GM15510 (cell line): ENCODE data around the gene ELOVL6.

ENCODE experiments used
- POLR2A ChIP-seq: IDR thresholded peaks from 3 replicates; pipeline ENCODE4 v1.6.1; 2011; ENCODE audit warnings: borderline replicate concordance; ENCODE audit not compliant: insufficient read length; ENCODE audit errors: extremely low read depth

The ELOVL6 gene

DNA sequence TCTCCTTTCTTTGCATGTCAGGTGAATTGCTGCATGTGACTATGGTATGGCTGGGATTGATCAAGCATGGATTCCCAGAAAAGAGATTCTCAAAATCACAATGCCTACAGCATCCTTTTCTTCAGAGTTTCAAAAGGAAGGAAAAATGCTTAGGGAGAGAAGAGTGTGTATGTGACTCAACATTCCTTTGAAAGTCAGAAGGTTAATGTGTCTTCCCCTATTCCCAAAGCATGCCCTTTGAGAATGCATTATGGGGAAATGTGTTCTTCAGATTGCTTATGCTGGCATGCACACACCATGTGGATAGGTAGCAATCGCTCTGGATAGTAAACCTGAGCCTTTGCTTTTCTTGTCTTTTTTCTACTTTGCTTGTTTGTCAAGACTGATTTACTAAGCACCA, 78.5 kb downstream of the ELOVL6 start:
- no peak for TF ChIP-seq POLR2A

DNA sequence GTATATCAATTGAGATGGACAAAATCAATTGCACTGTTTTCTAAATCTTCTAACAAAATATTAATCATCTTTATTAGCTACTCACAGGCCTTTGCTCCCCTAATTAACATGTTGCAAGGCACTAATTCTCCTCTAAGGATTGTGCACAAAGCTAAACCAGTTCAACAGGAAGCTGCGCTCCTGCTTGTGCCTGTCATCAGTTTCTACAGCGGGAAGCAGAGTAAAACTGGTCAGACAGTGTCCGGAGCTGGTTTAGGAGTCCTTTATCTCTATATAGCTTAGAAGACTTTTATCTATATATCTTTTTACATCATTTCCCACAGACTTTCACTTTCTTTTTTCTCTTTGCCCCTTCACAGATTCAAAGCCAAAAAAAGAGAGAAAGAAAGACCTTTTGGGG, 79.1 kb downstream of the ELOVL6 start:
- TF ChIP-seq POLR2A, result no peak

DNA sequence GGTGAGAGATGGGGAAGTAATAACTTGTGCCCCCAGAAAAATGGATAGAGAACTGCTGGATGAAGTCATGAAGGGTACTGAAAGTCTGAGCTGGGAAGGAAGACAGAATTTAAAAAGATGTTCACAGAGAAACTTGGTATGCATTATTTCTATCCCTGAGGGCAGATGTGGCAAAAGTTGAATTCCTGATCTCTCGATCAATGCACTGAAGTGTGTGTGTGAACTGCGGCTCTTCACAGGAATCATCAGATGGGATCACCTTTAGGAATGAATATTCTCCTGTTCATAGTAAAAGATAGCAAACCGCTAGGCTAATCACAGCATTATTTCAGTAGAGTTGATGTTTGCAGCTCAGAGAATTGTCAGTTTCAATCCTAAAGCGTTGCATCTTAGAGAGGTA, 86.4 kb downstream of the ELOVL6 start:
- no peak for TF ChIP-seq POLR2A

DNA sequence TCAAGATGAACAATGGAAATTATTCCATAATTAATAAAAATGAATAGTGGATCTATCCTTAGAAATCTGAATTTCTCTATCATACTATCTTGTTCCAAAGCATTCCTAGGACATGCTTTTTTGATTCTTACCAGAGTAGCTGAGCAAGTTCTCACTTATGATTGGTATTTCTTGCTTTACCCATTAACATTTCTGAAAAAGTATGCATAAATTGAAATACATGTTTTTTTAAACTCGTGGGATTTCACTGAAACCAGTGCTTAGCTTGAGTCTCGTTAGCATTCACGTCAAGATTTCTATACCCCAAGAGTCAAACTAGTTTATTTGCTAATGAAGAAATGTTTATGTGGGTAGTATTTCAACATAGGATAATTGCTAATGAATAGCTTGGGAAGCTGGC, 89.0 kb downstream of the ELOVL6 start:
- no peak for TF ChIP-seq POLR2A

DNA sequence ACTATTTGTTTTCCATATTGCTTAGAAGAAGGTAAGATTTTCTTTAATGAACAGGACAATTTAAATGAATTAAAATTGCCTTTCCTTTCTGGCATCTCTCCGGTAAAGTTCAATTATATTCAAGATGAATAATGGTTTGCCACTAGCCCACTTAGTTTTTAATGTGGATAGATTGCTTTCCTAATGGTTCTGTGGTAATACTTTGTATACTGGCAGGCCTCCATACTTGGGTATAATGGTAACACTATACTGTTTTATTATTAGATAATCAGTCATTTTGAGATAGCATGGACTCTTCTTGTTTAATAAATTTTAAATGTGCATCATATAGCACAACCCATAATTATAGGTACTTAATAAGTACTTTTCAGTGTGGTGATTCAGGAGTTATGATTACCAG, 89.5 kb downstream of the ELOVL6 start:
- TF ChIP-seq POLR2A, result no peak

DNA sequence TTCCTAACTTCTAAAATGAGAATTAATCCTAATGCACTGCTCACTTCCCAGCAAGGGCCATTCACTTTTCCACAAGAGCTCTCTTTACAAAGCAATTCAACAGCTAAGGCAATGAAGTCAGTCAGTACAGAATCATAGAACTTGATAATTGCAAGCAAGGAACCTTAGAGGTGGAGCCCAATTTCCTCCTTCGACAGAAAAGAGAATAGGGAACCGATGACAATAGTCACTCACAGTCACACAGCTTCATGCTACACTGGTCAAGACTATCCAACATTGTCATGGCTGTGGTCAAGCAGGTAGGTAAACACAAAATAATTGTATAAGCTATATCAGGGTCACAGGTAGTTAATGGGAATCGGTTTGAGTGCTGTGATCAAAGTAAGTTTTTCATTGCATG, 90.0 kb downstream of the ELOVL6 start:
- no peak for TF ChIP-seq POLR2A

DNA sequence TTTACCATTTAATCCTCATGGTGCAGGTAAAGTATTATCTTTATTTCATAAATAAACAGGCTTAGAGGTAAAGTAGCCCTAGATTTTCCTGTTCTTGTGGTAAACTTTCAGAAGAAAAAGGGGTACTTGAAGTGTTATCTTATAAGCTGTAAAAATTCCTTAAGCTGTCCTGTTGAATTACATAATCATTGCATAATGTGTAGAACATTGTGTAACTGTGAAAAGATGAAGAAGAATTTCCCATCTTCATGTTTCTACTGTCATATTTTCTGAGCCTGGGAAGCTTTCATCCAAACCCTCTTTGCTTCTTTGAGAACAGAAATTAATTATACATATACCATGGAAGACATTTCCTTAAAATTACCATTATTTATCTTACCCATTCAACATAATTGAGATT, 90.5 kb downstream of the ELOVL6 start:
- TF ChIP-seq POLR2A, result no peak

DNA sequence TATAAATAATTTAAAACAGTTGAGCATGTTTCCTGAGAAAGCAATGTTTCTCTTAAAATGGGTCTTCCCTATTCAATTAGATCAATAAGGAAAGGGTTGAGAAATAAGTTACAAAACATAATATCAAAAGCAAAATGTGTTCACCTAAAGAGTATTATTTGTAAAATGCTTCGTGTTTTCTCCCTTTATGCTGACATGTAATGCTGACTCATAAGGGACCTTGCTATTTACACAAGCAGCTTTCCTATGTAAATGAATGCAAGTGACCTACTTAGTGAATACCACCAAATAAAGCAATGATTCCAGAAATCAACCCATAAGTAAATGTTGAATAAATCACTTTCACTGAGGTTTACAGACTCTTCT, 91.5 kb downstream of the ELOVL6 start:
- TF ChIP-seq POLR2A, result no peak

DNA sequence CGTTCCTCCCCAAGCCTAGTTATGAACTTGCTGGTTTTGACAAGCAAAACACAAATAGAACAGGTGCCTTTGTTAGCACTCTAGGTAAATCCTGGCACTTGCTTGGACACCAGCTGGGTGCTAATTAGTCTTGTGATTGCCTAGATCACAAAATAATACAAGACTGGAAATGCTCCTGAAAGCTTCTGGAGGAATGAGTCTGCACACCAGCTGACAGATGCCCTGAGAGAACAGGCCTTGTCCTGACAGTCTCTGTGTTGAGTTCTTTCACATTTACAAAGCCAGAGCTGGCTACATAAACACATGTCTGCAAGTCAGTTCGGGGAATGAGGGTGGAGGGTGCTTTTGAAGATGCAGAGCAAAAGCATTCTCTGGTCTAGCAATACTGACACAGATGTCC, 93.8 kb downstream of the ELOVL6 start:
- TF ChIP-seq POLR2A, result no peak

DNA sequence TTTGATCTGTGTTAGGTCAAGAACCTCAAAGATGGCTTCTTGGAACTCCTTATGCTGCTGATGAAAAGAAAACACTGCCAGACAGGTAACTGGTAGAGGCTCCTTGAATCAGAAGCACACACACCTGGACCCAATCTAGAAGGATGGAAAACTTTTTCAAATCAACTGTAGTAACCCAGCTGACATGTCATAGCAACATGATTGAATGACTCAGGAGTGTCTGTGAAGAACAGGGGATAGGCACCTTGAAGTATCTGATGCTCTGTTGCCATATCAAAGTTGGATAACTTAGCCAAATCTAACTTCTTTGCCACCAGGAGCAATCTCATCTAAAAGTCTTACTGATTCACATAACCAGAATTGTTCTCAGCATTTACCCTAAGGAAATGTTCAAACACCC, 98.8 kb downstream of the ELOVL6 start:
- no peak for TF ChIP-seq POLR2A

DNA sequence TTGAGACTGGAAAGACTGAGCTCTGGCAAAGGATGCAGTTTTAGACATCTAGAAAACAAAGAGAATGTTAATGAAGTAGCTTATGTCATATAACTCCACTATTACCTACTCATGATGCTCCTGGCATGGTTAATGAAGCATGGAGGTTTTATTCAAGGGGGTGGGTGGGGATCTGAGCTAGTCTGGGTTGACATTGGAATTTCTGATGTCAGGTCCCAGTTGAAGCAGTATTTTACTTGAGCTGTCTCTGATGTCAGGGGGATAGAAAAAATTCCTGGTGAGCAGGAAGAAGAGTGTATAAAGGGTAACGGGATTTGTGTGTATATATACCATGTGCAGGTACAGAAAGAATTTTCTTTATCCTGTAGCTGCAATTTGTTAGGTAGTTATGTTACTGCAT, 102.0 kb downstream of the ELOVL6 start:
- no peak for TF ChIP-seq POLR2A

DNA sequence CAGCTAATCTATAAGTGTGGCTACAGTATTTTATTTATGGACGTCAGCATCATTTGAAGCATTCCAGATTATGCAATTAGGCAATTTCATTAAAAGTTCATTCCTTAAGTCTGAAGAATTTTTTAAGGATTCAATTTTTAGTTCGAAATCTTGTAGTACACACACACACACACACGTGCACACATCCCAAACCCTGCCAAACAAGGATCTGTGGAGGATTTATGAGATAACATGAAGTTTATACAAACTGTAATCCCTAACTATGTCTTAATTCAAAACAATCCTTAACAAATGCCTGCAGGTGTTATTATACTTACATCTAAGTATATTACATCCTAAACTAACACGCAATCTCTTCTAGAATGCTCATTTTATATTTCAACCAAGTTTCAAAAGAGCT, 105.8 kb downstream of the ELOVL6 start:
- no peak for TF ChIP-seq POLR2A

DNA sequence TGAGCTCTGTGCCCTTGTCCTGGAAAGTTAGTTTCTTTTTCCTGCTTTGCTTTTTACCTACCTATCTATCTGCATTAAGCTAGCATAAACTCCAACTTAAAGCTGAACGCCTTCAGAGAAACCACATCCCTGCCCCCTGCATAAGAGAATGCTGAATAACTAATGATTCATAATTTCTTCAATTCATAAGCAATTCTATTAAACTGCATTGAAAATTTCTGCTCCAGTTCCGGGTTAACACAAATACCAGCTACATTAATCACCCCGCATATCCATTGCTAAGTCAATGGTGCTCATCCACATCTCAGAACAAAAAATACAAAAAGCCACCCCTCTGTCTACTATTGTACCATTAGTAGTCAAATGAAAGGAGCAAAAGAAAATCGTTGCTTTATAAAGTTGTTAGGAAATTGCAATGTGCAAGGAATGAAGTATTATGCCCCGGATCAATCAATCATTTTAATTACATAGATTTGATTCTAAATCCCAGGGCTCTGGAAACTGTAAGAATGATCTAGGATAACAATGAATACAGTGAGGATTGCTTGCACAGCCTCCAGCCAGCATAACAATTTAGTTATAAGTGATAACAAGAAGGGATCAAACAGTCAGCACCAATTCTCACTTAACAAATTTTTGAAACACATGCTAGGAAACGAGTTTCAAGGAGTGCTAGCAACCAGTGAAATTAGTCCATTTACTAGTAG, 106.8 kb downstream of the ELOVL6 start:
- no peak for TF ChIP-seq POLR2A

DNA sequence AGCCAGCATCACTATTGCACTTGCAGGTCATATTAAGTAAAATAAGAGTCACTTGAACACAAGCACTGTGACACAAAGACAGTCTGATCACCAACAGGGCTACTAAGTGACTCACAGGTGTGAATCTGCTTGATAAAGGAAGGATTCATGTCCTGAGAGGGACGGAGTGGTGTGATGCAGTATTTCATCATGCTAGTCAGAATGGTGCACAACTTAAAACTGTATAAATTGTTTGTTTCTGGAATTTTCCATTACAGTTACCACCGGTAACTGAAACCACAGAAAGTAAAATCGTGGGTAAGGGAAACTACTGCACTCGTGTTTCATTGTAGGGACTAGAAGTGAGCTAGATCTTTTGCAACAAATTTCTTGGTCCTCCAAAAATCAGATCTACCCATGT, 109.7 kb downstream of the ELOVL6 start:
- TF ChIP-seq POLR2A, result no peak

DNA sequence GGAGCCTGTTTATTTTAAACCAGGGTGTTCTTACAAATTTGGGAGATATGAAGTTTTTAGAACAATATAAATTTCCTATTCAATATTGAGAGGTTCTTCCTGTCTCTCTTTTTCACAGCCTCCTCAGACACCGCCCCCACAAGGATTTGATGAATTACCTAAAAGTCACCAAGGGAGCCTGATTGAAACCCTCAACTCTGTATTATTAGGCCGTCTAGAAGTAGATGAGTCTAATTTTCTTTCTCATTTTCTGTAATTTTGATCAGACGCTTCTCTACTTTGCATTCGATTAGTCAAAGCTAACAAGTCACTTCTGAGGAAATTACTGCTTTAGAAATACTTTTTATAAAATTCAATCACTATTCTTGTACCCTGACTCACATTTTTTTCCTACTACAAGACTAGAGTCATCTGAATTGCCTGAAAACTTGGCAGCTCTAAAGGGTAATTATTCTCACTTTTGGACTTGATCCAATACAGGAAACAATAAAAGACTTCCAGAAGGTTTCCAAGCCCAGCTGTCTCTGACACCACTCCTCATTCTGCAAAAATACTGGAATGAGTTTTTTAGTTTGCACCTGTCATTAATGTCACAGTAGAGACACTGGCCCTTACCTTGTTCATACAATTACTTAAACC, 111.2 kb downstream of the ELOVL6 start:
- TF ChIP-seq POLR2A, result no peak

DNA sequence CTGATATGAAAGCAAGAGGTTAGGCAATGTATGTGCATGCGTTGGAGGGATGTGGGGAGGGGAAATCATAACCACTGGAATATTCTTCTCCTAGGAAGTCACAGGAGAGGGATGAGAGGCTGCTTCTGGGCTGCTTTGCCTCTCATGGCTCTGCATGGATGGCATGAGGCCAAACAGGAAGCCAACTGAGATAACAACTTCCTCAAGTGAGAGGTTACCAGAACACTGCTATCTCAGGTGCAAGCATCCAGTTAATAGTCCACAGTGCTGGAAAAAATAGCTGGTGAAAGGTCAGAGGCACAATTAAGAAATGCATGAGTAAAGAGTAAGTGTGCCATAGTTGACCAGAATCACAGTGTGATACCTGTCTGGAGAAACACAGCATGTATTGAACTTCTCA, 113.3 kb downstream of the ELOVL6 start:
- no peak for TF ChIP-seq POLR2A
